Fibroblast of skin of right biceps (primary cell): ENCODE data around the gene NPIPA1.
"Not testable (repeated sequence)": the region's sequence is repeated elsewhere in the genome, so short reads cannot be mapped to it uniquely, and the experiment has no call there.

ENCODE experiments used
- DNase-seq: peaks from one replicate; pipeline ENCODE4 v3.0.0-alpha.2; 2013

NPIPA1 gene

GRCh38 chr16:14930971-14931370 is 6.3 kb upstream of the NPIPA1 start:
- DNase-seq = not testable (repeated sequence)

GRCh38 chr16:14932581-14933375 is 4.5 kb upstream of the NPIPA1 start:
- DNase-seq = not testable (repeated sequence)

GRCh38 chr16:14937994-14938393 is 751 bp downstream of the NPIPA1 start:
- DNase-seq = not testable (repeated sequence)

- DNase-seq = not testable (repeated sequence)
Observed at GRCh38 chr16:14942686-14943085, 5.4 kb downstream of the NPIPA1 start.

- no peak for DNase-seq
Observed at GRCh38 chr16:14955546-14956231, 18.4 kb downstream of the NPIPA1 start.

GRCh38 chr16:14957576-14958322 is 20.5 kb downstream of the NPIPA1 start:
- no peak for DNase-seq

- DNase-seq = no peak
Observed at GRCh38 chr16:14958323-14958600, 21.0 kb downstream of the NPIPA1 start.

- peak; percentile 14 for DNase-seq
Observed at GRCh38 chr16:14958970-14959369, 21.7 kb downstream of the NPIPA1 start.

- no peak for DNase-seq
Observed at GRCh38 chr16:14961405-14962186, 24.4 kb downstream of the NPIPA1 start.

GRCh38 chr16:14963281-14964173 is 26.3 kb downstream of the NPIPA1 start:
- DNase-seq = no peak

GRCh38 chr16:14965328-14965727 is 28.1 kb downstream of the NPIPA1 start:
- DNase-seq = no peak

- not testable (repeated sequence) for DNase-seq
Observed at GRCh38 chr16:14969795-14970194, 32.6 kb downstream of the NPIPA1 start.

GRCh38 chr16:14971621-14972228 is 34.5 kb downstream of the NPIPA1 start:
- not testable (repeated sequence) for DNase-seq

GRCh38 chr16:14973785-14974322 is 36.6 kb downstream of the NPIPA1 start:
- DNase-seq = not testable (repeated sequence)

- not testable (repeated sequence) for DNase-seq
Observed at GRCh38 chr16:14974331-14974655, 37.0 kb downstream of the NPIPA1 start.

GRCh38 chr16:14974656-14975417 is 37.6 kb downstream of the NPIPA1 start, which contains the start of gene PDXDC1:
Gene PDXDC1, plus strand, starts transcription at chr16:14975026. Its CDS starts 174 bp downstream, at chr16:14975200.
- peak; percentile 92 for DNase-seq

- DNase-seq = peak; percentile 12
Observed at GRCh38 chr16:14975418-14976194, 38.4 kb downstream of the NPIPA1 start.

GRCh38 chr16:14976971-14977736 is 39.9 kb downstream of the NPIPA1 start:
- not testable (repeated sequence) for DNase-seq

- DNase-seq = not testable (repeated sequence)
Observed at GRCh38 chr16:14978281-14978680, 41.0 kb downstream of the NPIPA1 start.
